ENCODE measurements around the gene ASF1A. TPM values are rescaled to one million over a fixed set of nuclear protein-coding genes. Genes with fewer than 3 reads are reported as not detected.

Gene ASF1A
- total RNA-seq, 1 experiment from 2014 or later: 30.4 TPM

DNA sequence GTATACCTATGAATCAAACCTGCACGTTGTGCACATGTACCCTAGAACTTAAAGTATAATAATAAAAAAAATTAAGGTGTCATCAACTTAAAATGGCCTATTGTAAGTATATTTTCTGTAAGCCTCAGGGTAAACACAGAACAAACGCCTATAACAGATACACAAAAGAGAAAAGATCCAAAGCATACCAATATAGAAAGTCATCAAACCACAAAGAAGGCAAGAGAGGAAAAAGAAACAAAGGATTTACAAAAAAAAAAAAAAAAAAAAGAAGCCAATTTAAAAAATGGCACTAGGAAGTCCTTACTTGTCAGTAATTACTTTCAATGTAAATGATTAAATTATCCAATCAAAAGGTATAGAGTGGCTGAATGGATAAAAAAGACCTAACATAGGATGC, 24.6 kb upstream of the ASF1A start:
- Mint-ChIP-seq H3K4me1 (ENCODE audit: insufficient read depth, unreplicated experiment) (peaks cover 17% of the 10 kb centered on the region), H3K27me3 (ENCODE audit: insufficient read depth, unreplicated experiment) (no peaks in the 10 kb centered on the region), H3K9me3 (ENCODE audit: unreplicated experiment) (peaks cover 26% of the 10 kb centered on the region), H3K4me3 (ENCODE audit: unreplicated experiment) (peak overlapping the region; percentile 31), H3K36me3 (ENCODE audit: insufficient read depth, unreplicated experiment) (no peaks in the 10 kb centered on the region), H3K27ac (ENCODE audit: low read depth, unreplicated experiment) (no peak overlapping the region)
- BruUV-seq (replicated peaks): no TSS peak
- POLR2A ChIA-PET: interaction anchor here (0.6 kb wide), 1 partner anchor 66 kb away, joined by 4 read pairs; no protein-coding TSS in a partner anchor
- CTCF ChIA-PET: no interaction called here
- intact Hi-C loops (cut with micrococcal nuclease): no loop called here
- TF ChIP-seq, protein P1, sequence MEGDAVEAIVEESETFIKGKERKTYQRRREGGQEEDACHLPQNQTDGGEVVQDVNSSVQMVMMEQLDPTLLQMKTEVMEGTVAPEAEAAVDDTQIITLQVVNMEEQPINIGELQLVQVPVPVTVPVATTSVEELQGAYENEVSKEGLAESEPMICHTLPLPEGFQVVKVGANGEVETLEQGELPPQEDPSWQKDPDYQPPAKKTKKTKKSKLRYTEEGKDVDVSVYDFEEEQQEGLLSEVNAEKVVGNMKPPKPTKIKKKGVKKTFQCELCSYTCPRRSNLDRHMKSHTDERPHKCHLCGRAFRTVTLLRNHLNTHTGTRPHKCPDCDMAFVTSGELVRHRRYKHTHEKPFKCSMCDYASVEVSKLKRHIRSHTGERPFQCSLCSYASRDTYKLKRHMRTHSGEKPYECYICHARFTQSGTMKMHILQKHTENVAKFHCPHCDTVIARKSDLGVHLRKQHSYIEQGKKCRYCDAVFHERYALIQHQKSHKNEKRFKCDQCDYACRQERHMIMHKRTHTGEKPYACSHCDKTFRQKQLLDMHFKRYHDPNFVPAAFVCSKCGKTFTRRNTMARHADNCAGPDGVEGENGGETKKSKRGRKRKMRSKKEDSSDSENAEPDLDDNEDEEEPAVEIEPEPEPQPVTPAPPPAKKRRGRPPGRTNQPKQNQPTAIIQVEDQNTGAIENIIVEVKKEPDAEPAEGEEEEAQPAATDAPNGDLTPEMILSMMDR (IDR thresholded peaks at IDR 0.05; ENCODE audit: unreplicated experiment): no peak
- DNase-seq (ENCODE audit: unreplicated experiment): peak; percentile 23

DNA sequence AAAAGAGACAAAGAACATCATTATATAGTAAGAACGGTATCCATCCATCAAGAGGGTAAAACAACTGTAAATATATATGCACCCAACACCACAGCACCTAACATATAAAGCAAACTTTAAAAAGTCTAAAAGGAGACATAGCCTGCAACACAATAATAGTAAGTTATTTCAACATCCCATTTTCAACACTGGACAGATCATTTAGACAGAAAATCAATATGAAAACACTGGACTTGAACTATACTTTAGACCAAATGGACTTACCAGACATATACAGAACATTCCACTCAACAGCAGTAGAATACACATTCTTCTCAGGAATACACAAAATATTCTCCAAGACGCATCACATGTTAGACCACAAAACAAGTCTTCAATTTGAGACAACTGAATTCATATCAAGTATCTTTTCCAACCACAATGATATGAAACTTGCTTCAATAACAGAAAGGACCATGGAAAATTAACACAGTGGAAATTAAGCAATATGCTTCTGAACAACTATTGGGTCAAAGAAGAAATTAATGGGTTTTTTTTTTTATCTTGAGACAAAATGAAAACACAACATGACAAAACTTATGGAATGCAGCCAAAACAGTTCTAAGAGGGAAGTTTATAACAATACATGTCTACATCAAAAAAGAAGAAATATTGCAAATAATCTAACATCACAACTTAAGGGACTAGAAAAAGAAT, 23.9 kb upstream of the ASF1A start:
- no TSS peak for BruUV-seq (replicated peaks)
- peaks cover 17% of the 10 kb centered on the region for H3K4me1 Mint-ChIP-seq (ENCODE audit: insufficient read depth, unreplicated experiment)
- no peak overlapping the region for H3K4me3 Mint-ChIP-seq (ENCODE audit: unreplicated experiment)
- intact Hi-C loops (cut with micrococcal nuclease): no loop called here
- no peaks in the 10 kb centered on the region for H3K36me3 Mint-ChIP-seq (ENCODE audit: insufficient read depth, unreplicated experiment)
- DNase-seq (ENCODE audit: unreplicated experiment): peak; percentile 9
- no peak overlapping the region for H3K27ac Mint-ChIP-seq (ENCODE audit: low read depth, unreplicated experiment)
- CTCF ChIA-PET: no interaction called here
- POLR2A ChIA-PET: interaction anchor here (0.5 to 0.6 kb wide), 3 partner anchors 43 to 65 kb away, joined by 3 to 4 read pairs (median 4); no protein-coding TSS in a partner anchor
- no peaks in the 10 kb centered on the region for H3K27me3 Mint-ChIP-seq (ENCODE audit: insufficient read depth, unreplicated experiment)
- TF ChIP-seq, protein P1 (IDR thresholded peaks at IDR 0.05; ENCODE audit: unreplicated experiment): no peak
- H3K9me3 Mint-ChIP-seq (ENCODE audit: unreplicated experiment): peaks cover 26% of the 10 kb centered on the region

DNA sequence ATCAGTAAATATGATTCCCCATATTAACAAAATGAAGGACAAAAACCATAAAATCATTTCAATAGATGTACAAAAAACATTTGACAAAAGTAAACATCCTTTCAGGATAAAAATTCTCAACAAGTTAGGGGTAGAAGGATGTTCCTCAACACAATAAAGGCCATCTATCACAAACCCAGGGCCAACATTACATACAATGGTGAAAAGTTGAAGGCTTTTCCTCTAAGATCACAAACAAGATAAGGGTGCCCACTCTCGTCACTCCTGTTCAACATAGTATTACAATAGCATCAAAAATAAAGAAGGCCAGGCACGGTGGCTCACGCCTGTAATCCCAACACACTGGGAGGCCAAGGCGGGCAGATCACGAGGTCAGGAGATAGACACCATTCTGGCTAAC, 22.6 kb upstream of the ASF1A start:
- CTCF ChIA-PET: no interaction called here
- BruUV-seq (replicated peaks): no TSS peak
- TF ChIP-seq, protein P1 (IDR thresholded peaks at IDR 0.05; ENCODE audit: unreplicated experiment): no peak
- no peak for DNase-seq (ENCODE audit: unreplicated experiment)
- Mint-ChIP-seq H3K27ac (ENCODE audit: low read depth, unreplicated experiment) (no peak overlapping the region), H3K36me3 (ENCODE audit: insufficient read depth, unreplicated experiment) (no peaks in the 10 kb centered on the region), H3K4me3 (ENCODE audit: unreplicated experiment) (no peak overlapping the region), H3K27me3 (ENCODE audit: insufficient read depth, unreplicated experiment) (no peaks in the 10 kb centered on the region), H3K4me1 (ENCODE audit: insufficient read depth, unreplicated experiment) (peaks cover 17% of the 10 kb centered on the region), H3K9me3 (ENCODE audit: unreplicated experiment) (peaks cover 19% of the 10 kb centered on the region)
- intact Hi-C loops (cut with micrococcal nuclease): no loop called here
- POLR2A ChIA-PET: no interaction called here

DNA sequence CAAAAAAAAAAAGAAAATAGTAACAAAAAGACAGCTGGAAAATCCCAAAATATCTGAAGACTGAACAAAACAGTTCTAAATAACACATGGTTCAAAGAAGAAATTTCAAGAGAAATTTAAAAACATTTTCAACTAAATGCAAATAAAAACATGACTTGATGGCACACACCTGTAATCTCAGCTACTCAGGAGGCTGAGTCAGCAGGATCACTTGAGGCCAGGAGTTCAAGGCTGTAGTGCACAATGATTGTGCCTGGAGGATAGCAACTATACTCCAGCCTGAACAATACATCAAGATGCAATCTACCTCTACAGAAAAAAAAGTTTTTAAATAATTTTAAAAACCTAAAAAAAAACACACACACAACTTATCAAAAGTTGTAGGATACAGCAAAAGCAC, 21.6 kb upstream of the ASF1A start:
- Mint-ChIP-seq H3K9me3 (ENCODE audit: unreplicated experiment) (peaks cover 14% of the 10 kb centered on the region), H3K4me1 (ENCODE audit: insufficient read depth, unreplicated experiment) (peaks cover 17% of the 10 kb centered on the region), H3K27me3 (ENCODE audit: insufficient read depth, unreplicated experiment) (no peaks in the 10 kb centered on the region), H3K27ac (ENCODE audit: low read depth, unreplicated experiment) (no peak overlapping the region), H3K4me3 (ENCODE audit: unreplicated experiment) (no peak overlapping the region), H3K36me3 (ENCODE audit: insufficient read depth, unreplicated experiment) (no peaks in the 10 kb centered on the region)
- CTCF ChIA-PET: interaction anchor here (0.6 to 0.7 kb wide), 2 partner anchors 1142 to 1678 kb away, joined by 3 to 4 read pairs; no protein-coding TSS in a partner anchor
- BruUV-seq (replicated peaks): no TSS peak
- POLR2A ChIA-PET: no interaction called here
- DNase-seq (ENCODE audit: unreplicated experiment): no peak
- intact Hi-C loops (cut with micrococcal nuclease): no loop called here
- TF ChIP-seq, protein P1 (IDR thresholded peaks at IDR 0.05; ENCODE audit: unreplicated experiment): no peak
